A549 (cell line): ENCODE results near the gene SLC46A1. TPM values are rescaled to one million over a fixed set of nuclear protein-coding genes. Genes with fewer than 3 reads are reported as not detected.
A peak's percentile ranks its signal among the peaks of the same experiment; 100 is the strongest.

Experiments
- ATAC-seq, 2 experiments: fragments of 200-7000 bp in 1 of 2; fragments of >200 bp in 1 of 2; cut with Nextera tagmentation in 1 of 2; cut with Tn5 transposase in 1 of 2; 3 replicates each; pipeline versions ENCODE4 v1.8.0 to v1.9.1; 2018 to 2020; ENCODE audit warnings: mild to moderate bottlenecking in 1 of 2, moderate library complexity in 1 of 2
- CTCF ChIA-PET: fragments of 300-600 bp; sonication (Branson Sonifier 250); formaldehyde crosslinking; extraction: SDS; loops from one replicate; lab custom pipeline; 2021; ENCODE audit warnings: antibody characterized with exemption, inconsistent platforms; lab: Yijun Ruan, JAX
- POLR2A ChIA-PET: fragments of 350-600 bp; formaldehyde crosslinking; extraction: SDS; loops from one replicate; lab custom pipeline; 2021; ENCODE audit warnings: antibody characterized with exemption, inconsistent platforms; lab: Yijun Ruan, JAX
- DNase-seq, 2 experiments: peaks; one replicate each; pipeline versions ENCODE4 v3.0.0 to v3.0.0-alpha.2; 2011 to 2016; ENCODE audit warnings: low read depth in 1 of 2, low spot score in 1 of 2
- FAIRE-seq: peaks from 2 replicates; lab custom pipeline; 2011; peaks lifted over from hg19 to GRCh38; lab: Jason Lieb, UNC
- H3K27ac ChIP-seq, 2 experiments: fragments of >200 bp; sonication (Bioruptor Twin); formaldehyde crosslinking; 3 replicates each; pipeline ENCODE4 v1.5.1; 2016 to 2017
- H3K4me1 ChIP-seq: fragments of >200 bp; sonication (Bioruptor Twin); formaldehyde crosslinking; 3 replicates; pipeline ENCODE4 v1.6.1; 2016
- H3K4me2 ChIP-seq: fragments of >200 bp; sonication (Bioruptor Twin); formaldehyde crosslinking; 3 replicates; pipeline ENCODE4 v1.6.1; 2016
- H3K4me3 ChIP-seq: fragments of >200 bp; sonication (Bioruptor Twin); formaldehyde crosslinking; 3 replicates; pipeline ENCODE4 v1.5.1; 2016
- H3K9me3 ChIP-seq: fragments of >200 bp; sonication (Bioruptor Twin); formaldehyde crosslinking; 3 replicates; pipeline ENCODE4 v1.6.1; 2016
- FOSB ChIP-seq: fragments of 250-450 bp; sonication (Bioruptor Pico); IDR thresholded peaks from 2 replicates; pipeline ENCODE4 v1.5.0; 2020; ENCODE audit warnings: mild to moderate bottlenecking, moderate library complexity
- HDAC2 ChIP-seq: fragments of 200-600 bp; sonication (generic); IDR thresholded peaks from 2 replicates; pipeline ENCODE4 v1.6.1; 2016
- HOXA7 ChIP-seq: fragments of 250-450 bp; sonication (Bioruptor Pico); IDR thresholded peaks from 2 replicates; pipeline ENCODE4 v1.5.0; 2020; ENCODE audit warnings: mild to moderate bottlenecking, moderate library complexity
- JUN ChIP-seq, 2 experiments: fragments of >200 bp; sonication (Bioruptor Twin); formaldehyde crosslinking; IDR thresholded peaks; 2 replicates in 1 of 2; 3 replicates in 1 of 2; pipeline ENCODE4 v1.6.1; 2016 to 2017
- POLR2A ChIP-seq: IDR thresholded peaks from 2 replicates; pipeline ENCODE4 v1.6.1; 2012; ENCODE audit warnings: mild to moderate bottlenecking, low read length
- RAD21 ChIP-seq, 2 experiments: fragments of >200 bp in 1 of 2; sonication (Bioruptor Twin) in 1 of 2; formaldehyde crosslinking in 1 of 2; IDR thresholded peaks in 1 of 2; conservative IDR thresholded peaks in 1 of 2; 2 replicates in 1 of 2; 3 replicates in 1 of 2; pipeline ENCODE4 v1.6.1; 2012 to 2018; ENCODE audit warnings: inconsistent platforms in 1 of 2
- RARB ChIP-seq: fragments of 250-450 bp; sonication (Bioruptor Pico); IDR thresholded peaks from 2 replicates; pipeline ENCODE4 v1.8.0; 2021; ENCODE audit warnings: mild to moderate bottlenecking, moderate library complexity
- RNF2 ChIP-seq: fragments of 200-600 bp; sonication (generic); IDR thresholded peaks from 2 replicates; pipeline ENCODE4 v1.6.1; 2016; ENCODE audit warnings: low read depth, mild to moderate bottlenecking, antibody characterized with exemption, moderate library complexity, borderline replicate concordance
- TP53 ChIP-seq: fragments of 250-450 bp; sonication (Bioruptor Pico); IDR thresholded peaks from 2 replicates; pipeline ENCODE4 v1.5.0; 2021; ENCODE audit warnings: mild to moderate bottlenecking, moderate library complexity
- WGBS: methylation state at CpG from one replicate; pipeline ENCODE4 v1.1.6; 2017; ENCODE audit errors: missing lambda C conversion rate; 5-methylcytosine and 5-hydroxymethylcytosine counted together
- polyA plus RNA-seq, 4 experiments: library from polyadenylated mRNA; depleted of rRNA in 3 of 4; stranded (reverse); fragments of >200 nt; fragmentation: RNase III in 1 of 4; extraction: RNeasy Plus Mini Kit Qiagen cat#74134 plus additional on column Dnase treatment in 1 of 4; gene quantifications; 2 replicates in 3 of 4; 3 replicates in 1 of 4; pipeline ENCODE4 v1.2.3, GENCODE V29; 2011 to 2017
- TF ChIP-seq, protein P1 (sequence below): fragments of >200 bp; sonication (Bioruptor Twin); formaldehyde crosslinking; IDR thresholded peaks from 2 replicates; pipeline ENCODE4 v1.6.1; 2016
- TF ChIP-seq, protein P2 (sequence below): fragments of >200 bp; sonication (Bioruptor Twin); formaldehyde crosslinking; IDR thresholded peaks from 3 replicates; pipeline ENCODE4 v1.5.1; 2016

SLC46A1 gene
- polyA plus RNA-seq, 2 of the 4 experiments (the other 2 are of a cell fraction) = 12.8 to 23.7 TPM

DNA sequence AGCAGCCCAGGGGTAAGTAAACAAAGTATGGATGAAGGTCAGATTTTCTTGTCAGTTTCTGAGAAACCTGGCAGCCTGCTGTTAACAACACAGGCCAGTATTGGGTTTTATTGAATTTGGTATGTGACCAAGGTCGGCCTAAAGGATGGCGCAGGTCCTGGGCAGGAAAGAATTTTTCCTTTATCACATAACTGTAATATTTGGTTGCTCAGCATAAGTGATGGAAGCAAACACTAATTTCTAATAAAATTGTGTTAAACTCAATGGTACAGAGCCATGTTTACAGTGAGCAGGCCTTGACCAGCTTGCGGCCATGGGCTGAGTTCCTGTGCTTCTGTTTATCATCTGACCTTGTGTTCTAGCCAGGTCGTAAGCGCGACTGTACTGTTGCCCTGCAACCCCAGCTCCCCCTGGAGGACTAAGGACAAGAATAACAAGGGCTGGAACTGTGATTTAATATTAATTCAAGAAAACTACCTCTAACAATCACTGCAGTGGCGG lies 59.2 kb downstream of the SLC46A1 start:
- WGBS = 93% methylated on average over 7 of the region's 7 CpGs
- no peak overlapping the region for H3K4me2 ChIP-seq
- POLR2A ChIA-PET = interaction anchor here (3.0 to 3.3 kb wide), 2 partner anchors 10 to 11 kb away, joined by 26 to 37 read pairs; partner anchors contain the start of genes IFT20, POLDIP2 and TNFAIP1

DNA sequence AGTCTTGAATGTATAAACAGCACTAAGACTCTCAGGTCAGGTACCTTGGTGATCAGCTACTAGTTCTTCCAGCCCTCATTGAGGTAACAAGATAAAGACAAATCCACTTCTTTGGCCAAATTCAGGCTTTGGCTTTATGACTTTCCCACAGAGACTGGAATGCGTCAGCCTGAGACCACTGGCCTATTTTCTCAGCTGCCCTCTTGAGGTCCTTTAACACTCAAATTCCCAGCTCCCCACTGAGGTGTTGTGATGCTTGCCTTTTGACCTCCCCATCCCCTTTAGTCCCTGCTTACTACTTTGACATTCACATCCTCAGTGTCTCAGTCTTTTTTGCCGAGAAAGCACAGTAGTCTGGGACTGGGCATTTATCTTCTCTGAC lies 59.8 kb downstream of the SLC46A1 start:
- DNase-seq (no peak), FAIRE-seq (no peak), ATAC-seq (no peak)
- no peak overlapping the region for H3K4me2 ChIP-seq
- ChIA-PET POLR2A (interaction anchor here (3.0 to 3.3 kb wide), 2 partner anchors 10 to 11 kb away, joined by 26 to 37 read pairs; partner anchors contain the start of genes IFT20, POLDIP2 and TNFAIP1), CTCF (interaction anchor here (0.8 to 4.8 kb wide), 15 partner anchors 9 to 466 kb away, joined by 3 to 41 read pairs (median 5); partner anchors contain the start of genes IFT20, POLDIP2 and TNFAIP1)
- no peaks in the 10 kb centered on the region for H3K9me3 ChIP-seq
- no peak overlapping the region for H3K4me3 ChIP-seq
- 0 out of 2 replicates have a peak, but pooled peaks have one; percentile 48 for TF ChIP-seq HOXA7 (CRISPR knock-in tag)
- TF ChIP-seq, protein P1, sequence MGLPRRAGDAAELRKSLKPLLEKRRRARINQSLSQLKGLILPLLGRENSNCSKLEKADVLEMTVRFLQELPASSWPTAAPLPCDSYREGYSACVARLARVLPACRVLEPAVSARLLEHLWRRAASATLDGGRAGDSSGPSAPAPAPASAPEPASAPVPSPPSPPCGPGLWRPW = no peak
- TF ChIP-seq, all 56 proteins: peak for 1
- H3K27ac ChIP-seq = no peak overlapping the region
- no peaks in the 10 kb centered on the region for H3K4me1 ChIP-seq
- WGBS = 95% methylated on average over 2 of the region's 2 CpGs

More for the DNA sequence above, 59.2 kb downstream of the SLC46A1 start:
- TF ChIP-seq TP53 (CRISPR knock-in tag) (no peak), RNF2 (no peak), RAD21 (conservative IDR thresholded peaks at IDR 0.05 in 1 of 2, IDR thresholded peaks at IDR 0.05 in 1 of 2) (peak; percentile 27 to 37; a peak in 2 of 5 replicates), HDAC2 (no peak), RARB (CRISPR knock-in tag) (no peak)
- TF ChIP-seq, protein P2, sequence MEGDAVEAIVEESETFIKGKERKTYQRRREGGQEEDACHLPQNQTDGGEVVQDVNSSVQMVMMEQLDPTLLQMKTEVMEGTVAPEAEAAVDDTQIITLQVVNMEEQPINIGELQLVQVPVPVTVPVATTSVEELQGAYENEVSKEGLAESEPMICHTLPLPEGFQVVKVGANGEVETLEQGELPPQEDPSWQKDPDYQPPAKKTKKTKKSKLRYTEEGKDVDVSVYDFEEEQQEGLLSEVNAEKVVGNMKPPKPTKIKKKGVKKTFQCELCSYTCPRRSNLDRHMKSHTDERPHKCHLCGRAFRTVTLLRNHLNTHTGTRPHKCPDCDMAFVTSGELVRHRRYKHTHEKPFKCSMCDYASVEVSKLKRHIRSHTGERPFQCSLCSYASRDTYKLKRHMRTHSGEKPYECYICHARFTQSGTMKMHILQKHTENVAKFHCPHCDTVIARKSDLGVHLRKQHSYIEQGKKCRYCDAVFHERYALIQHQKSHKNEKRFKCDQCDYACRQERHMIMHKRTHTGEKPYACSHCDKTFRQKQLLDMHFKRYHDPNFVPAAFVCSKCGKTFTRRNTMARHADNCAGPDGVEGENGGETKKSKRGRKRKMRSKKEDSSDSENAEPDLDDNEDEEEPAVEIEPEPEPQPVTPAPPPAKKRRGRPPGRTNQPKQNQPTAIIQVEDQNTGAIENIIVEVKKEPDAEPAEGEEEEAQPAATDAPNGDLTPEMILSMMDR = peak; percentile 10; the same call in 1 of the 3 replicates
- no peak overlapping the region for H3K4me3 ChIP-seq
- H3K9me3 ChIP-seq = no peaks in the 10 kb centered on the region
- H3K27ac ChIP-seq = no peak overlapping the region
- DNase-seq = peak in 1 of 2 experiments; percentile 48
- no peak for FAIRE-seq
- peak in 1 of 2 experiments; percentile 30; a peak in 2 of 6 replicates for ATAC-seq
- CTCF ChIA-PET = interaction anchor here (0.7 to 4.8 kb wide), 19 partner anchors 10 to 466 kb away, joined by 3 to 41 read pairs (median 4); partner anchors contain the start of genes IFT20, POLDIP2 and TNFAIP1
- no peaks in the 10 kb centered on the region for H3K4me1 ChIP-seq

DNA sequence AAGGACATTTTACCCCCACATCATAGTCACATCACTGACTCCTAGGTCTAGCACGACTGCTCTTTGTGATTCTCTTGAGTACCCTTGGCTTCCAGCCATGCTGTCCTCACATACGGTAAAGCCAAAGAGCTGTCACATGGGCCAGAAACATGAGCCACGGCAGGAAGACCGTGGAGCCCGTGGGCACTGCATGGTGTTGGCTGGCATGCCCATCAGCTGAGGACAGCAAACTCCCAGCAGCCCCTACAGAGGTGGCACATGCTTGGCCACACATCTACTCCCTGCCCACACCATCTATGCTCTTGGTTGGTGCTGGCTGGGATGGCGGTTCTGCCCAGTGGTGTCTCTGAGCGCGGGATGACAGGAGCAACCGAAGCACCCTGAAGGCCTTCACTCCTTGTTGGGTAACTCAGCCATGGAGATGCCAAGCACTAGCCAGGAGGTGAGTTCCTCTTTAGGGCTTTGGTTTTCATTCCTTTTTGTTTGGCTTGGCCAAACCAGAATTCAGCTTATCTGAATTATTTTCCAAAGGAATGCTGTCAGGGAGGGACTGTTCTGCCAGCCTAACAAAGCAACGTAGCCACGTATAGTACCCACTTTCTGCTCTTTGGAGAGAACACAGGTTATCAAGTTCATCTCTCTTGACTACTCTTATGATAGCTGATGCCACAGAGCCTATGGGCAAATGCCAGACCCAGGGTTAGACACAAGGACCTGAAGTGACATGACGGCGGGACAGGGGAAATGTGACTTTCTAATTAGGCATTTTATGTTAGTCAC lies 60.4 kb downstream of the SLC46A1 start:
- H3K27ac ChIP-seq = no peak overlapping the region
- FAIRE-seq (no peak), ATAC-seq (no peak; a peak in 1 of 6 replicates)
- ChIA-PET POLR2A (interaction anchor here (3.0 to 3.3 kb wide), 2 partner anchors 10 to 11 kb away, joined by 26 to 37 read pairs; partner anchors contain the start of genes IFT20, POLDIP2 and TNFAIP1), CTCF (interaction anchor here (0.8 to 4.8 kb wide), 13 partner anchors 9 to 465 kb away, joined by 3 to 41 read pairs (median 5); partner anchors contain the start of genes IFT20, POLDIP2 and TNFAIP1)
- whole genome bisulfite sequencing = 87% methylated on average over 12 of the region's 13 CpGs
- TF ChIP-seq JUN (IDR thresholded peaks at IDR 0.05) (0 out of 5 replicates have a peak, but pooled peaks of 1 of the 2 experiments have one; percentile 1), FOSB (CRISPR knock-in tag) (0 out of 2 replicates have a peak, but pooled peaks have one; percentile 51), POLR2A (no peak)
- TF ChIP-seq, all 56 proteins: peak for 2
- DNase-seq = no peak
- no peaks in the 10 kb centered on the region for H3K4me1 ChIP-seq
- H3K4me2 ChIP-seq = no peak overlapping the region
- H3K9me3 ChIP-seq = no peaks in the 10 kb centered on the region
- H3K4me3 ChIP-seq = no peak overlapping the region

Other genes starting within 250 kb of the SLC46A1 start
- gene TMEM97, start 87.0 kb downstream of the SLC46A1 start, polyA plus RNA-seq (2011; rRNA removed) = 90.9 and 98.7 TPM in 2 replicates
- gene TMEM97, start 87.0 kb downstream of the SLC46A1 start, polyA plus RNA-seq (2017; fragmentation: RNase III; extraction: RNeasy Plus Mini Kit Qiagen cat#74134 plus additional on column Dnase treatment) = 65.0 to 75.6 TPM (median 70.2 TPM) in 3 replicates
- 58.7 and 72.1 TPM in 2 replicates for gene IFT20, start 70.7 kb downstream of the SLC46A1 start, polyA plus RNA-seq (2011; rRNA removed)
- 53.8 to 57.4 TPM (median 56.8 TPM) in 3 replicates for gene IFT20, start 70.7 kb downstream of the SLC46A1 start, polyA plus RNA-seq (2017; fragmentation: RNase III; extraction: RNeasy Plus Mini Kit Qiagen cat#74134 plus additional on column Dnase treatment)
- 66.2 and 68.3 TPM in 2 replicates for gene TNFAIP1, start 70.5 kb downstream of the SLC46A1 start, polyA plus RNA-seq (2011; rRNA removed)
- gene TNFAIP1, start 70.5 kb downstream of the SLC46A1 start, polyA plus RNA-seq (2017; fragmentation: RNase III; extraction: RNeasy Plus Mini Kit Qiagen cat#74134 plus additional on column Dnase treatment) = 37.4 to 38.8 TPM (median 37.4 TPM) in 3 replicates
- 132 and 162 TPM in 2 replicates for gene POLDIP2, start 48.7 kb downstream of the SLC46A1 start, polyA plus RNA-seq (2011; rRNA removed)
- gene POLDIP2, start 48.7 kb downstream of the SLC46A1 start, polyA plus RNA-seq (2017; fragmentation: RNase III; extraction: RNeasy Plus Mini Kit Qiagen cat#74134 plus additional on column Dnase treatment) = 125 to 130 TPM (median 127 TPM) in 3 replicates
- not detected in 2 replicates for gene SEBOX, start 41.0 kb downstream of the SLC46A1 start, polyA plus RNA-seq (2011; rRNA removed)
- gene SEBOX, start 41.0 kb downstream of the SLC46A1 start, polyA plus RNA-seq (2017; fragmentation: RNase III; extraction: RNeasy Plus Mini Kit Qiagen cat#74134 plus additional on column Dnase treatment) = not detected in 3 replicates
- 10.2 and 14.2 TPM in 2 replicates for gene VTN, start 35.9 kb downstream of the SLC46A1 start, polyA plus RNA-seq (2011; rRNA removed)
- gene VTN, start 35.9 kb downstream of the SLC46A1 start, polyA plus RNA-seq (2017; fragmentation: RNase III; extraction: RNeasy Plus Mini Kit Qiagen cat#74134 plus additional on column Dnase treatment) = 24.5 to 31.1 TPM (median 25.5 TPM) in 3 replicates
- 4.0 and 4.8 TPM in 2 replicates for gene SARM1, start 34.5 kb downstream of the SLC46A1 start, polyA plus RNA-seq (2011; rRNA removed)
- 6.1 to 7.5 TPM (median 6.9 TPM) in 3 replicates for gene SARM1, start 34.5 kb downstream of the SLC46A1 start, polyA plus RNA-seq (2017; fragmentation: RNase III; extraction: RNeasy Plus Mini Kit Qiagen cat#74134 plus additional on column Dnase treatment)
- 0.06 and 0.16 TPM in 2 replicates for gene SLC13A2, start 67.4 kb upstream of the SLC46A1 start, polyA plus RNA-seq (2011; rRNA removed)
- not detected in 3 replicates for gene SLC13A2, start 67.4 kb upstream of the SLC46A1 start, polyA plus RNA-seq (2017; fragmentation: RNase III; extraction: RNeasy Plus Mini Kit Qiagen cat#74134 plus additional on column Dnase treatment)
- not detected in 2 replicates for gene FOXN1, start 100.1 kb upstream of the SLC46A1 start, polyA plus RNA-seq (2011; rRNA removed)
- not detected in 3 replicates for gene FOXN1, start 100.1 kb upstream of the SLC46A1 start, polyA plus RNA-seq (2017; fragmentation: RNase III; extraction: RNeasy Plus Mini Kit Qiagen cat#74134 plus additional on column Dnase treatment)
- 50.5 and 53.5 TPM in 2 replicates for gene UNC119, start 146.4 kb upstream of the SLC46A1 start, polyA plus RNA-seq (2011; rRNA removed)
- 22.8 to 27.8 TPM (median 26.0 TPM) in 3 replicates for gene UNC119, start 146.4 kb upstream of the SLC46A1 start, polyA plus RNA-seq (2017; fragmentation: RNase III; extraction: RNeasy Plus Mini Kit Qiagen cat#74134 plus additional on column Dnase treatment)
- gene PIGS, start 165.3 kb upstream of the SLC46A1 start, polyA plus RNA-seq (2011; rRNA removed) = 50.0 and 53.2 TPM in 2 replicates
- 46.6 to 53.3 TPM (median 53.2 TPM) in 3 replicates for gene PIGS, start 165.3 kb upstream of the SLC46A1 start, polyA plus RNA-seq (2017; fragmentation: RNase III; extraction: RNeasy Plus Mini Kit Qiagen cat#74134 plus additional on column Dnase treatment)
- 6.3 and 10.1 TPM in 2 replicates for gene ALDOC, start 170.7 kb upstream of the SLC46A1 start, polyA plus RNA-seq (2011; rRNA removed)
- gene ALDOC, start 170.7 kb upstream of the SLC46A1 start, polyA plus RNA-seq (2017; fragmentation: RNase III; extraction: RNeasy Plus Mini Kit Qiagen cat#74134 plus additional on column Dnase treatment) = 1.7 to 1.9 TPM (median 1.9 TPM) in 3 replicates
- 111 and 123 TPM in 2 replicates for gene SPAG5, start 192.8 kb upstream of the SLC46A1 start, polyA plus RNA-seq (2011; rRNA removed)
- gene SPAG5, start 192.8 kb upstream of the SLC46A1 start, polyA plus RNA-seq (2017; fragmentation: RNase III; extraction: RNeasy Plus Mini Kit Qiagen cat#74134 plus additional on column Dnase treatment) = 106 to 111 TPM (median 107 TPM) in 3 replicates
- gene RSKR, start 208.0 kb upstream of the SLC46A1 start, polyA plus RNA-seq (2011; rRNA removed) = 18.7 and 22.0 TPM in 2 replicates
- gene RSKR, start 208.0 kb upstream of the SLC46A1 start, polyA plus RNA-seq (2017; fragmentation: RNase III; extraction: RNeasy Plus Mini Kit Qiagen cat#74134 plus additional on column Dnase treatment) = 5.6 to 6.6 TPM (median 5.8 TPM) in 3 replicates
- 150 and 243 TPM in 2 replicates for gene BLTP2, start 238.9 kb upstream of the SLC46A1 start, polyA plus RNA-seq (2011; rRNA removed)
- 78.8 to 81.1 TPM (median 79.8 TPM) in 3 replicates for gene BLTP2, start 238.9 kb upstream of the SLC46A1 start, polyA plus RNA-seq (2017; fragmentation: RNase III; extraction: RNeasy Plus Mini Kit Qiagen cat#74134 plus additional on column Dnase treatment)